OCI-LY3 (cell line): ENCODE measurements around the gene DNAJC4.

Source experiments
- H2AFZ ChIP-seq: fragments of 200-600, 300-600 bp; shearing (Covaris generic); 2 replicates; pipeline ENCODE4 v1.6.0; 2014; ENCODE audit warnings: antibody characterized with exemption, low read depth, low read length
- H3K27ac ChIP-seq: fragments of 200-600, 300-600 bp; sonication (generic); 2 replicates; pipeline ENCODE4 v1.5.1; 2014; ENCODE audit warnings: mild to moderate bottlenecking, low read length, moderate library complexity, mixed read lengths
- H3K27me3 ChIP-seq: fragments of 200-600, 300-600 bp; sonication (generic); 2 replicates; pipeline ENCODE4 v1.6.1; 2014; ENCODE audit warnings: low read depth, low read length, mixed read lengths
- H3K36me3 ChIP-seq: fragments of 200-600, 300-600 bp; sonication (generic); replicated peaks from 2 replicates; pipeline ENCODE3; 2014; ENCODE audit warnings: low read depth, low read length, mixed read lengths
- H3K4me1 ChIP-seq: fragments of 300-600, 200-600 bp; sonication (generic); 2 replicates; pipeline ENCODE4 v1.6.1; 2014; ENCODE audit warnings: low read length, mixed read lengths
- H3K4me2 ChIP-seq: fragments of 200-600, 300-600 bp; sonication (generic); 2 replicates; pipeline ENCODE4 v1.6.1; 2014; ENCODE audit warnings: low read length, mixed read lengths
- H3K4me3 ChIP-seq: fragments of 300-600, 200-600 bp; sonication (generic); 2 replicates; pipeline ENCODE4 v1.5.1; 2014; ENCODE audit warnings: antibody characterized with exemption, mild to moderate bottlenecking, low read length, moderate library complexity
- H3K79me2 ChIP-seq: fragments of 300-600, 200-600 bp; shearing (Covaris generic); 2 replicates; pipeline ENCODE4 v1.6.1; 2014; ENCODE audit warnings: mild to moderate bottlenecking, low read length, mixed read lengths
- H3K9ac ChIP-seq: fragments of 300-600, 200-600 bp; shearing (Covaris generic); 2 replicates; pipeline ENCODE4 v1.6.0; 2014; ENCODE audit warnings: mild to moderate bottlenecking, low read length, moderate library complexity
- H3K9me3 ChIP-seq: fragments of 200-600, 300-600 bp; shearing (Covaris generic); 2 replicates; pipeline ENCODE4 v1.6.1; 2014; ENCODE audit warnings: low read length, mixed read lengths; ENCODE audit not compliant: insufficient read depth
- H4K20me1 ChIP-seq: fragments of 200-600, 300-600 bp; sonication (generic); 2 replicates; pipeline ENCODE4 v1.6.1; 2016; ENCODE audit warnings: low read length, mixed read lengths; ENCODE audit not compliant: insufficient read depth
- CTCF ChIP-seq: fragments of 200-600, 300-600 bp; sonication (generic); IDR thresholded peaks from 2 replicates; pipeline ENCODE4 v1.5.1; 2014; ENCODE audit warnings: antibody characterized with exemption, low read length, low read depth
- EZH2phosphoT487 ChIP-seq: fragments of 200-600 bp; shearing (Covaris generic); IDR thresholded peaks from 2 replicates; pipeline ENCODE4 v1.6.1; 2018; ENCODE audit warnings: antibody characterized with exemption, mixed run types, low read depth

The DNAJC4 gene

GRCh38 chr11:64211181-64211872, 19.0 kb upstream of the DNAJC4 start:
- H3K4me1 ChIP-seq: peaks cover 22% of the 10 kb centered on the region
- no peaks in the 10 kb centered on the region for H4K20me1 ChIP-seq
- no peaks in the 10 kb centered on the region for H3K9me3 ChIP-seq
- H3K27me3 ChIP-seq: no peaks in the 10 kb centered on the region
- peaks cover 51% of the 10 kb centered on the region for H3K36me3 ChIP-seq
- H3K9ac ChIP-seq: no peak overlapping the region
- H2AFZ ChIP-seq: no peak overlapping the region
- H3K4me3 ChIP-seq: no peak overlapping the region
- H3K79me2 ChIP-seq: peaks cover 21% of the 10 kb centered on the region
- H3K4me2 ChIP-seq: no peak overlapping the region
- H3K27ac ChIP-seq: no peak overlapping the region
- TF ChIP-seq EZH2phosphoT487: no peak
- TF ChIP-seq CTCF: no peak

GRCh38 chr11:64216879-64217278, 13.5 kb upstream of the DNAJC4 start:
- no peak overlapping the region for H3K4me3 ChIP-seq
- H2AFZ ChIP-seq: no peak overlapping the region
- no peak for TF ChIP-seq CTCF
- TF ChIP-seq EZH2phosphoT487: no peak
- no peaks in the 10 kb centered on the region for H3K27me3 ChIP-seq
- H3K79me2 ChIP-seq: no peaks in the 10 kb centered on the region
- no peak overlapping the region for H3K27ac ChIP-seq
- H4K20me1 ChIP-seq: no peaks in the 10 kb centered on the region
- H3K9me3 ChIP-seq: no peaks in the 10 kb centered on the region
- H3K9ac ChIP-seq: no peak overlapping the region
- peaks cover 5% of the 10 kb centered on the region; the same call in 1 of the 2 replicates for H3K4me1 ChIP-seq
- no peak overlapping the region for H3K4me2 ChIP-seq
- H3K36me3 ChIP-seq: peaks cover 55% of the 10 kb centered on the region

GRCh38 chr11:64218628-64219353, 11.6 kb upstream of the DNAJC4 start:
- Histone ChIP-seq H3K4me2 (no peak overlapping the region), H3K4me3 (no peak overlapping the region), H3K27me3 (no peaks in the 10 kb centered on the region), H4K20me1 (no peaks in the 10 kb centered on the region), H3K9me3 (no peaks in the 10 kb centered on the region), H2AFZ (no peak overlapping the region), H3K27ac (no peak overlapping the region), H3K9ac (no peak overlapping the region), H3K36me3 (peaks cover 50% of the 10 kb centered on the region), H3K4me1 (peaks cover 5% of the 10 kb centered on the region; the same call in 1 of the 2 replicates), H3K79me2 (no peaks in the 10 kb centered on the region)
- no peak for TF ChIP-seq EZH2phosphoT487
- TF ChIP-seq CTCF: no peak

- no peak overlapping the region for H3K9ac ChIP-seq
- no peak overlapping the region for H2AFZ ChIP-seq
- no peaks in the 10 kb centered on the region for H3K9me3 ChIP-seq
- H3K27ac ChIP-seq: no peak overlapping the region
- H3K4me1 ChIP-seq: peaks cover 5% of the 10 kb centered on the region; the same call in 1 of the 2 replicates
- no peak overlapping the region for H3K4me2 ChIP-seq
- H3K79me2 ChIP-seq: no peaks in the 10 kb centered on the region
- no peaks in the 10 kb centered on the region for H3K27me3 ChIP-seq
- no peak overlapping the region for H3K4me3 ChIP-seq
- H3K36me3 ChIP-seq: peaks cover 47% of the 10 kb centered on the region
- TF ChIP-seq CTCF: no peak
- TF ChIP-seq EZH2phosphoT487: no peak
- no peaks in the 10 kb centered on the region for H4K20me1 ChIP-seq
These were observed 11.0 kb upstream of the DNAJC4 start for GRCh38 chr11:64219354-64219684.
